ENCODE data around the gene TLCD1.

GRCh38 chr17:28710861-28711722, 14.9 kb downstream of the TLCD1 start:
- TF ChIP-seq, protein P1, sequence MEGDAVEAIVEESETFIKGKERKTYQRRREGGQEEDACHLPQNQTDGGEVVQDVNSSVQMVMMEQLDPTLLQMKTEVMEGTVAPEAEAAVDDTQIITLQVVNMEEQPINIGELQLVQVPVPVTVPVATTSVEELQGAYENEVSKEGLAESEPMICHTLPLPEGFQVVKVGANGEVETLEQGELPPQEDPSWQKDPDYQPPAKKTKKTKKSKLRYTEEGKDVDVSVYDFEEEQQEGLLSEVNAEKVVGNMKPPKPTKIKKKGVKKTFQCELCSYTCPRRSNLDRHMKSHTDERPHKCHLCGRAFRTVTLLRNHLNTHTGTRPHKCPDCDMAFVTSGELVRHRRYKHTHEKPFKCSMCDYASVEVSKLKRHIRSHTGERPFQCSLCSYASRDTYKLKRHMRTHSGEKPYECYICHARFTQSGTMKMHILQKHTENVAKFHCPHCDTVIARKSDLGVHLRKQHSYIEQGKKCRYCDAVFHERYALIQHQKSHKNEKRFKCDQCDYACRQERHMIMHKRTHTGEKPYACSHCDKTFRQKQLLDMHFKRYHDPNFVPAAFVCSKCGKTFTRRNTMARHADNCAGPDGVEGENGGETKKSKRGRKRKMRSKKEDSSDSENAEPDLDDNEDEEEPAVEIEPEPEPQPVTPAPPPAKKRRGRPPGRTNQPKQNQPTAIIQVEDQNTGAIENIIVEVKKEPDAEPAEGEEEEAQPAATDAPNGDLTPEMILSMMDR (IDR thresholded peaks at IDR 0.05) = no peak
- TF ChIP-seq POLR2A (IDR thresholded peaks at IDR 0.05) = peak; percentile 86
- peak; percentile 71 for TF ChIP-seq POLR2AphosphoS5 (IDR thresholded peaks at IDR 0.05)
